GM19372 (cell line): ENCODE results near the gene ATF6.

ENCODE experiments used
- ATAC-seq: cut with Tn5 transposase; IDR thresholded peaks from one replicate; pipeline ENCODE4 v1.9.1; 2021; ENCODE audit warnings: mild to moderate bottlenecking, low read depth, moderate library complexity; ENCODE audit not compliant: unreplicated experiment

Gene ATF6

GRCh38 chr1:161766102-161766981 is at the start of gene ATF6:
Gene ATF6 (plus strand): TSS chr1:161766320. CDS start chr1:161766361, 41 bp downstream.
- ATAC-seq = peak; percentile 66

DNA sequence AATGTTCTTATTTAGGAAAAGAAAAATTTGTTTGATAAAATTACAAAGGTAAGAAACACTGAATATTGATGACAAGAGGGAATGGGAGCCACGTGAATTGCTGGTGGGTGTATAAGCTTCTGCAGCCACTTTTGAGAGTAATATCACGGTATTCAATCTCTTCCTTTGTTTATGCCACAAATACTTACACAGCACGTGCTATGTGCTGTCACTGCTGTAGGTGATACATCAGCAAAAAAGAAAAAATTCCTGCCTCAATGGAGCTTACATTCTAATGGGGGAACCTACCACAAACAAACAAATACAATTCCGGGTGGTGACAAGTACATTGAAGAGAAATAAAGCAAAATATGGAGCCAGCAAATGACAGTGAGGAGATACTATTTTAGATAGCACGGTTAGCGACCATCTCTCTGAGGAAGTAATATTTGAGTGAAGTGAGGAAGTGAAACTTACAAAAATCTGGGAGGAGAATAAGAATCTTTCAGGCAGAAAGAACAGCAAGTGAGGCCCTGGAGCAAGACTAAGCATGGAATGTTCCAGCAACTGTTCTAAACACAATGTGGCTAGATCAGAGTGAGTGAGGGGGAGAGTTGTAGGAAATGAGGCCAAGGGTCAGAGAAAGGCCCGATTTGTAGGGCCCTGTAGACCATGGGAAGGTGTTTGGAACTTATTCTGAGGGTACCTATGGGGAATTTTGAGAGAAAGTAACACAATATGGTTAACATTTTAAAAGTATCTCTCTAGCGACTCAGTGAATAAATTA is 47.4 kb upstream of the ATF6 start:
- no peak for ATAC-seq

GRCh38 chr1:161719325-161719611 is 46.9 kb upstream of the ATF6 start:
- no peak for ATAC-seq

- no peak for ATAC-seq
Observed at GRCh38 chr1:161720422-161720821, 45.7 kb upstream of the ATF6 start.

DNA sequence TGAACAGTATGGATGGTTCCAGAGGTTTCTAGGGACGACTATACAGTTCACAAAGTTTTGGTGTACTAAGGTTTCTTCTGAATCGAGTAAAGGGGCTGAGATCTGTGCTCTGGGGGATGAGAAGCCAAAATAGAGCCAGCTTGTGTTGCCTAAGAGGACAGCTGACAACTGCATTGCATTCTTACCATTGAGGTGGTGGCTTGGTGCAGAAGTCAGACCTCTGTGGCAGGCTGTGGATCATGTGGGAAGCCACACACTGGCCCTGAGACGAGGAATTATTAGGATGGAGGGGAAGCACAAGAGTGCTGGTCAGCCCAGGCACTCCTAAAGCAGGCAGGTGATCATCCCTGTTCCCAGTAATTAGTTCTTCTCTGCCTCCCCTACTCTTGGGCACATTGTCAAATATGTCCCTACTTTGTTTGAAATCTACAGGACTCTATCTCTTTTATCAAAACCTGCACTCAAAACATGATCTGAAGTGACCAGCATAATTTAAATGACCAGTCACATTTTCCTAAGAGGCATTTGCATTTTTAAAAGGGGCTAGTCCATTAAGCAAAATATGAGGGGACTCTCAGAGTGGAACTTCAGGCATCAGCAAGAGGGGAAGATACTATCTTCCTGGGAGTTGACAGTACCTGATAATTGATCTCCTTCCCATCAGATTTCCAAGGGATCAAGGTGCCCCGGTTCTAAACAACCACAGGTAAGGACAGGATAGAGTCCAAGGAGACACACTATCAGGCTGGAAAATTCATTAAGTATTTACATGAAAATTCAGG is 45.0 kb upstream of the ATF6 start, which contains the start of gene FCRLB:
TSS of gene FCRLB (plus strand) at position 589 of the 782 bp plus-strand sequence. CDS start 1,129 bp downstream, outside the sequence.
- no peak for ATAC-seq

GRCh38 chr1:161721738-161722343 is 44.3 kb upstream of the ATF6 start:
- ATAC-seq = no peak

DNA sequence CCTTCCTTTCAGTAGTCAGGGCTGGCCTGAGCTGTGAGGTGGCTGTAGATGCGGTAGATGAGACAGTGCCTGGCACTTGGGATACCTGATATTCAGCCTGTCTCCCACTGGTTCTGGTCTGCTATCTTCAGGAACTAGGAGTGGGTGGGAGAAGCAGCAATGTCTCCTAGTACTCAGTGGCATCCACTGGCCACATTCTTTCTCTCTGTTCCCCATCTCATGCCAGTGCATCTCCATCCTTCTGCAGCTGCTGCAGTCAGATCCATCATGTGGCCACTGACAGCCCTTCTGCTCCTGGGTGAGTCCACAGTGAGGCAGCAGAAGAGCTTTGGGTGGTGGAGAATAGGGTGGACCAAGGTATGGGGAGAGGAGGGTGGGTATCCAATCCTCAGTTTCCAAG is 43.7 kb upstream of the ATF6 start:
- ATAC-seq = no peak

GRCh38 chr1:161723459-161724141 is 42.5 kb upstream of the ATF6 start:
- ATAC-seq = no peak

- ATAC-seq = peak; percentile 5
Observed at GRCh38 chr1:161725258-161725907, 40.7 kb upstream of the ATF6 start.

DNA sequence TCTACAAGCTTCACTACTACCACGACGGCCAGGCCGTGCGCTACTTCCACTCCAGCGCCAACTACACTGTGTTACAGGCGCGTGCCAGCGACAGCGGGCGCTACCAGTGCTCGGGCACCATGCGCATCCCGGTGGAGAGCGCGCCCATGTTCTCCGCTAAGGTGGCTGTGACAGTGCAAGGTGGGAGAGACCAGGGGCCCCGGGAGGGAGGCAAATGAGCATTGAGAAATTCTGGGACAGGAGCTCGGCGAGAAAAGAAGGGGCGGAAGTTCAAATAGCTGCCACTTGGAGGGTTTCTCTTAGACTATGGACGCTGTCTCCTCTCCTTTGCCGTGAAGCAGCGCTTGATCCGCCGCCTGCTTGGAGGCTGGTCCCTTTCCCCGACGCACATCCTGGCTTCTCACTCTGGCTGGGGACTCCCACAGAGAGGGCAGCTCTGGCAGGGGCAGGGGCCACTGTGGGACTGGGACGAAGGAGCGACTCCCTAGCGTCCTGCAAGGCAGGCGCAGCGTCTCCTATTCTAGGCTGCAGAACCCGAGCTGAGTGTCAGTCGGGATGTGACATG is 40.1 kb upstream of the ATF6 start:
- ATAC-seq = peak; percentile 22

DNA sequence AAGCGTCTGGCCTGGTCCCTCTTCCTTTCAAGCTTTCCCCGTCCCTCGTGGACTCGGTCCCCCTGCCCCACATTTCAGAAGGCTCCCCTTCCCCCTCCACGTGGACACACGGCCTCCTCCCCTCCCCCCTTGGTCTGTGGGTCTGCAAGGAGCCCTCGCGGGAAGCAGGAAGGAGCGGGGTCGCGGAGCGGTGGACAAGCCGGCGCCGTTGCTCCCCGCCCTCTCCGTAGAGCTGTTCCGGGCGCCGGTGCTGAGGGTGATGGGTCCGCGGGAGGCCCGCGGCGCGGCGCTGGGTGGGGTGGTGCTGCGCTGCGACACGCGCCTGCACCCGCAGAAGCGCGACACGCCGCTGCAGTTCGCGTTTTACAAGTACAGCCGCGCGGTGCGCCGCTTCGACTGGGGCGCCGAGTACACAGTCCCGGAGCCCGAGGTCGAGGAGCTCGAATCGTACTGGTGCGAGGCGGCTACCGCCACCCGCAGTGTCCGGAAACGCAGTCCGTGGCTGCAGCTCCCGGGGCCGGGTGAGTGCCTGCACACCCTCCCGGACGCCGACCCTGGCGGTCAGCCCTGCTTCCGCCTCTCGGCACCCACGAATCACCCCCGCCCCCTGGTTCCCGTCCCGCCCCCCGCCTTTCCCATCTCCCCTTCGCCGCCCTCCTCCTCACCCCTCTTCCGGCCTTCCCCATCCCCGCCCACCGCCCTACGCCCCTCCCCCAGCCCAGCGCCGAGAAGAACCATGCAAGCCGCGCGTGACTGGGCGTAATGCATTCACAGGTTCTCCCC is 39.5 kb upstream of the ATF6 start:
- peak; percentile 46 for ATAC-seq

GRCh38 chr1:161727256-161727924 is 38.7 kb upstream of the ATF6 start:
- peak; percentile 15 for ATAC-seq

GRCh38 chr1:161728376-161729226 is 37.5 kb upstream of the ATF6 start:
- no peak for ATAC-seq

- no peak for ATAC-seq
Observed at GRCh38 chr1:161730050-161730564, 36.0 kb upstream of the ATF6 start.

- ATAC-seq = no peak
Observed at GRCh38 chr1:161731241-161731640, 34.9 kb upstream of the ATF6 start.

DNA sequence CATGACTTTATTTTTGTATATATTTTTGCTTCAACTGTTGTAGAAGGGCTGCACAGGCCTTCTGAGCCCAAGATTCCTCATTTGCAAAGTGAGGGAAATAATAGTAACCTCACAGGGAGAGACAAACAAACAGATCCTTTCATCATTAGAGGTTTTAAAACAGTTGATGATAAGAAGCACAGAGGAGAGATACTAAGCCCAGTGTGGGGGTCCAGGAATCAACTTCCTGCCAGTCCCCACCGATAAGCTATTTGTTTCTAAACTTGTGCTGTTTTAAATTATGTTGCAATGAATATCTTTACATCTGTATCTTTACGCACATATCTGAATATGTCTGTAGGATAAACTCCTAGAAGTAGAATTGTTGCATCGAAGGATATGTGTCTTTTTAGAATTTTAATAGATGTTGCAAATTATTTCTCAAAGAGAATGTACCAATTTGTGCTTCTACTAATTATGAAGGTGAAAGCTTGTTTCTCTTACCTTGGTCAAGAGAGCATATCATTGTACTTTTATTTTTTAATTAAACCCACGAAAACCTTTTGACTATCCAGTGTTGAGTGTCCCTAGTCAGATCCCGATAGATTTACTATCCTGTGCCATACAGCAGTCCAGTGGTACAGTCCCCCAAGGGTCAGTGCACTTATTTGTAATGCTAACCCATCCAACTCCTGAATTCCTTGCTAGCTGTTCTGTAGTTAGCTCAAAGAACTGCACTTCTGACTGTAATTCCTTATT is 34.0 kb upstream of the ATF6 start:
- ATAC-seq = no peak
